NCI-H460 (cell line): Measurements from ENCODE around the gene KPNA2. TPM values are rescaled to one million over a fixed set of nuclear protein-coding genes. Genes with fewer than 3 reads are reported as not detected.
A peak's percentile ranks its signal among the peaks of the same experiment; 100 is the strongest.
"Not testable (repeated sequence)": the region's sequence is repeated elsewhere in the genome, so short reads cannot be mapped to it uniquely, and the experiment has no call there.

Experiments
- DNase-seq: peaks from one replicate; pipeline ENCODE4 v3.0.0-alpha.2; 2016; ENCODE audit warnings: low read depth; ENCODE audit errors: extremely low read depth
- polyA plus RNA-seq: library from polyadenylated mRNA; depleted of rRNA; stranded (reverse); fragments of >200 nt; gene quantifications from 2 replicates; pipeline ENCODE4 v1.2.3, GENCODE V29; 2014; cell fraction: nucleus; rRNA removed
- total RNA-seq: library from RNA; depleted of rRNA; stranded (reverse); fragments of >200 nt; shearing (Covaris generic); gene quantifications from 2 replicates; pipeline ENCODE4 v1.2.3, GENCODE V29; 2014; rRNA removed

Gene KPNA2
- total RNA-seq, result 245 and 263 TPM in 2 replicates
- polyA plus RNA-seq, result 173 and 190 TPM in 2 replicates

- DNase-seq, result peak; percentile 99
Observed at GRCh38 chr17:68035523-68036303, at the start of gene KPNA2. Gene KPNA2, plus strand, starts transcription at chr17:68035735. Its CDS starts 1,398 bp downstream, at chr17:68037133.

- DNase-seq, result no peak
Observed at GRCh38 chr17:67990909-67991308, 44.6 kb upstream of the KPNA2 start.

- DNase-seq, result no peak
Observed at GRCh38 chr17:67992548-67993152, 42.9 kb upstream of the KPNA2 start.

GRCh38 chr17:67993153-67993997 is 42.2 kb upstream of the KPNA2 start:
- peak; percentile 83 for DNase-seq

GRCh38 chr17:67993998-67994361 is 41.6 kb upstream of the KPNA2 start:
- no peak for DNase-seq

GRCh38 chr17:67994817-67995569 is 40.5 kb upstream of the KPNA2 start:
- DNase-seq, result no peak

GRCh38 chr17:67995570-67996263 is 39.8 kb upstream of the KPNA2 start:
- no peak for DNase-seq

- not testable (repeated sequence) for DNase-seq
Observed at GRCh38 chr17:67996301-67997171, 39.0 kb upstream of the KPNA2 start, which contains the start of gene C17orf58. Gene C17orf58, minus strand, starts transcription at chr17:67996469. Its CDS starts 271 bp downstream, at chr17:67996198.

- no peak for DNase-seq
Observed at GRCh38 chr17:67998466-67998865, 37.1 kb upstream of the KPNA2 start.

GRCh38 chr17:67999291-67999911 is 36.1 kb upstream of the KPNA2 start:
- DNase-seq, result no peak

- DNase-seq, result no peak
Observed at GRCh38 chr17:68004201-68004600, 31.3 kb upstream of the KPNA2 start.

GRCh38 chr17:68006797-68007196 is 28.7 kb upstream of the KPNA2 start:
- DNase-seq, result no peak

- DNase-seq, result peak; percentile 46
Observed at GRCh38 chr17:68011199-68011665, 24.3 kb upstream of the KPNA2 start.

- no peak for DNase-seq
Observed at GRCh38 chr17:68013385-68013784, 22.1 kb upstream of the KPNA2 start.

- DNase-seq, result no peak
Observed at GRCh38 chr17:68015081-68015723, 20.3 kb upstream of the KPNA2 start.

- no peak for DNase-seq
Observed at GRCh38 chr17:68016838-68017237, 18.7 kb upstream of the KPNA2 start.

- not testable (repeated sequence) for DNase-seq
Observed at GRCh38 chr17:68018493-68018892, 17.0 kb upstream of the KPNA2 start.

GRCh38 chr17:68019336-68019674 is 16.2 kb upstream of the KPNA2 start:
- DNase-seq, result no peak
